GM12878 (cell line): ENCODE measurements around the gene AHCY. TPM values are rescaled to one million over a fixed set of nuclear protein-coding genes. Genes with fewer than 3 reads are reported as not detected.

Experiments used
- ATAC-seq: fragments of 200-7000 bp; cut with Tn5 transposase; 3 replicates; pipeline ENCODE4 v1.9.1; 2020; ENCODE audit warnings: mild to moderate bottlenecking, moderate library complexity
- BruUV-seq: library from RNA; stranded (reverse); fragments of 400-500 nt; replicated peaks from 2 replicates; lab custom pipeline; 2021; lab: Mats Ljungman, UMichigan
- CTCF ChIA-PET: fragments of 300-600 bp; sonication (Branson Sonifier 250); formaldehyde crosslinking; extraction: SDS; loops from one replicate; lab custom pipeline; 2021; ENCODE audit warnings: inconsistent platforms; lab: Yijun Ruan, JAX
- POLR2A ChIA-PET: fragments of 350-600 bp; formaldehyde crosslinking; extraction: SDS; loops from one replicate; lab custom pipeline; 2021; ENCODE audit warnings: inconsistent platforms; lab: Charles Lee
- RAD21 ChIA-PET: fragments of 300-600 bp; sonication (Branson Sonifier 250); formaldehyde crosslinking; loops from one replicate; lab custom pipeline; 2023; ENCODE audit warnings: antibody characterized with exemption; ENCODE audit not compliant: unreplicated experiment; lab: Charles Lee
- SMC1A ChIA-PET: fragments of 300-600 bp; sonication (Branson Sonifier 250); formaldehyde crosslinking; loops from one replicate; lab custom pipeline; 2023; ENCODE audit not compliant: unreplicated experiment, uncharacterized antibody; lab: Charles Lee
- DNase-seq: peaks from one replicate; pipeline ENCODE4 v3.0.0-alpha.2; 2011; ENCODE audit warnings: low read depth, low spot score
- FAIRE-seq: peaks from 3 replicates; lab custom pipeline; 2011; peaks lifted over from hg19 to GRCh38; lab: Jason Lieb, UNC
- H2AFZ ChIP-seq: 2 replicates; pipeline ENCODE4 v1.6.0; 2011; ENCODE audit warnings: low read depth, low read length, control low read depth; ENCODE audit not compliant: control insufficient read depth
- H3K27ac ChIP-seq: 2 replicates; pipeline ENCODE4 v1.5.1; 2011; ENCODE audit warnings: control low read depth; ENCODE audit not compliant: control insufficient read depth, insufficient read depth
- H3K27me3 ChIP-seq, 2 experiments: replicated peaks in 1 of 2; 2 replicates each; pipeline versions ENCODE4 v1.6.0 to v1.6.1; 2011; ENCODE audit warnings: low read length in 1 of 2; ENCODE audit not compliant: control insufficient read depth in 2 of 2, insufficient read depth in 2 of 2
- H3K36me3 ChIP-seq, 2 experiments: 2 replicates each; pipeline ENCODE4 v1.5.1; 2011; ENCODE audit warnings: low read length in 1 of 2; ENCODE audit not compliant: control insufficient read depth in 2 of 2, insufficient read depth in 2 of 2
- H3K4me1 ChIP-seq: 2 replicates; pipeline ENCODE4 v1.6.1; 2011; ENCODE audit warnings: mild to moderate bottlenecking, low read length, moderate library complexity, mixed read lengths; ENCODE audit not compliant: control insufficient read depth, insufficient read depth
- H3K4me2 ChIP-seq: 2 replicates; pipeline ENCODE4 v1.6.0; 2011; ENCODE audit warnings: control low read depth; ENCODE audit not compliant: control insufficient read depth, insufficient read depth
- H3K4me3 ChIP-seq: fragments of 200-600 bp; sonication (generic); 2 replicates; pipeline ENCODE4 v1.5.1; 2016
- H3K79me2 ChIP-seq: 2 replicates; pipeline ENCODE4 v1.6.0; 2011; ENCODE audit warnings: low read length; ENCODE audit not compliant: control insufficient read depth, insufficient read depth
- H3K9ac ChIP-seq: 2 replicates; pipeline ENCODE4 v1.8.0; 2011; ENCODE audit warnings: low read length, control low read depth, mixed read lengths; ENCODE audit not compliant: control insufficient read depth, insufficient read depth
- H3K9me3 ChIP-seq: replicated peaks from 3 replicates; pipeline ENCODE4 v1.5.1; 2011; ENCODE audit warnings: mild to moderate bottlenecking, low read length; ENCODE audit not compliant: control insufficient read depth, insufficient read depth
- H4K20me1 ChIP-seq: 2 replicates; pipeline ENCODE4 v1.6.0; 2011; ENCODE audit not compliant: control insufficient read depth, insufficient read depth
- ATF2 ChIP-seq: IDR thresholded peaks from 2 replicates; pipeline ENCODE4 v1.6.1; 2012; ENCODE audit warnings: low read length, inconsistent platforms
- CEBPB ChIP-seq, 2 experiments: fragments of 150-350 bp in 1 of 2; IDR thresholded peaks; 2 replicates each; pipeline ENCODE4 v1.6.1; 2012 to 2014; ENCODE audit warnings: low read depth in 2 of 2, low read length in 2 of 2, borderline replicate concordance in 1 of 2, inconsistent platforms in 1 of 2
- CEBPZ ChIP-seq: fragments of 150-350 bp; IDR thresholded peaks from 2 replicates; pipeline ENCODE4 v1.6.1; 2016; ENCODE audit warnings: low read depth, low read length
- EGR1 ChIP-seq, 2 experiments: IDR thresholded peaks; 1 replicate in 1 of 2; 2 replicates in 1 of 2; pipeline ENCODE4 v1.6.1; 2011 to 2012; ENCODE audit warnings: low read depth in 2 of 2, low read length in 2 of 2, borderline replicate concordance in 1 of 2, mild to moderate bottlenecking in 1 of 2, moderate library complexity in 1 of 2
- JUNB ChIP-seq: IDR thresholded peaks from 2 replicates; pipeline ENCODE4 v1.6.1; 2016; ENCODE audit warnings: antibody characterized with exemption, mild to moderate bottlenecking
- MYB ChIP-seq: fragments of 150-350 bp; IDR thresholded peaks from 2 replicates; pipeline ENCODE4 v1.6.1; 2014; ENCODE audit warnings: mild to moderate bottlenecking, low read depth, low read length, borderline replicate concordance
- NBN ChIP-seq: fragments of 450-650 bp; IDR thresholded peaks from 2 replicates; pipeline ENCODE4 v1.6.1; 2016
- POLR2AphosphoS5 ChIP-seq: IDR thresholded peaks from 2 replicates; pipeline ENCODE4 v1.6.1; 2011; ENCODE audit warnings: mild to moderate bottlenecking, low read length, inconsistent platforms
- RAD51 ChIP-seq: fragments of 450-650 bp; IDR thresholded peaks from 2 replicates; pipeline ENCODE4 v1.6.1; 2016; ENCODE audit warnings: moderate library complexity, mild to moderate bottlenecking, inconsistent platforms
- RCOR1 ChIP-seq: conservative IDR thresholded peaks from 2 replicates; pipeline ENCODE4 v1.6.1; 2012; ENCODE audit warnings: low read depth, low read length, improper control_type of control experiment
- SMAD1 ChIP-seq: fragments of 450-650 bp; IDR thresholded peaks from 2 replicates; pipeline ENCODE4 v1.6.1; 2018; ENCODE audit warnings: mild to moderate bottlenecking, low read depth; ENCODE audit not compliant: partially characterized antibody
- STAT1 ChIP-seq: fragments of 450-650 bp; conservative IDR thresholded peaks from 2 replicates; pipeline ENCODE4 v1.6.1; 2014; ENCODE audit warnings: antibody characterized with exemption, mild to moderate bottlenecking
- SUPT20H ChIP-seq: IDR thresholded peaks from 2 replicates; pipeline ENCODE4 v1.6.1; 2011; ENCODE audit warnings: low read depth, mild to moderate bottlenecking, low read length, moderate library complexity, borderline replicate concordance; ENCODE audit not compliant: control insufficient read depth
- ZNF384 ChIP-seq: IDR thresholded peaks from 2 replicates; pipeline ENCODE4 v1.6.1; 2012; ENCODE audit warnings: low read depth, mild to moderate bottlenecking, low read length, improper control_type of control experiment, borderline replicate concordance
- ZNF622 ChIP-seq: fragments of 450-650 bp; IDR thresholded peaks from 2 replicates; pipeline ENCODE4 v1.6.1; 2017; ENCODE audit warnings: mild to moderate bottlenecking, inconsistent platforms
- WGBS: methylation state at CpG from one replicate; pipeline ENCODE4 v1.1.6; 2016; ENCODE audit warnings: low lambda C conversion rate; ENCODE audit not compliant: insufficient replicate concordance, insufficient coverage; ENCODE audit errors: missing lambda C conversion rate; 5-methylcytosine and 5-hydroxymethylcytosine counted together
- in situ Hi-C: fragments of 300-500 bp; cut with MboI; formaldehyde crosslinking; loops from 9 replicates; pipeline ENCODE4 v1.14.3; 2018; ENCODE audit warnings: mixed read lengths
- intact Hi-C: fragments of 100-400 bp; cut with micrococcal nuclease; formaldehyde crosslinking; loops from one replicate; pipeline ENCODE4 v1.14.2; 2022; ENCODE audit not compliant: unreplicated experiment
- polyA plus RNA-seq, 11 experiments: library from polyadenylated mRNA; depleted of rRNA in 4 of 11; unstranded in 6 of 11; stranded (reverse) in 5 of 11; fragments of >200 nt; fragmentation: Nextera tagmentation in 4 of 11; fragmentation: Illumina TruSeq in 1 of 11; extraction: Ambion mirVana in 4 of 11; extraction: Trizol in 1 of 11; gene quantifications; 1 replicate in 1 of 11; 2 replicates in 10 of 11; pipeline versions ENCODE4 v1.2.1 to v1.2.3, GENCODE V29; 2011 to 2016; ENCODE audit warnings: inconsistent platforms in 2 of 11, missing spikeins in 2 of 11, low read depth in 1 of 11
- total RNA-seq, 4 experiments: library from RNA; depleted of rRNA in 3 of 4; stranded (reverse); fragments of >200 nt in 3 of 4; fragmentation: Illumina TruSeq in 1 of 4; extraction: Trizol in 1 of 4; gene quantifications; 2 replicates each; pipeline versions ENCODE4 v1.2.1 to v1.2.3, GENCODE V29; 2013 to 2021

The AHCY gene
- total and polyA plus RNA-seq, 10 of the 15 experiments (the other 5 are each of a cell fraction or from before 2014, with no cell fraction given), result 84.9 to 223 (median 181) TPM

- H3K79me2 ChIP-seq, result no peaks in the 10 kb centered on the region
- FAIRE-seq (no peak), DNase-seq (no peak), ATAC-seq (no peak)
- intact Hi-C loops, result no loop called here
- SMC1A ChIA-PET, result interaction anchor here (0.7 to 1.4 kb wide), 3 partner anchors 9 to 116 kb away, joined by 3 to 4 read pairs (median 4); no protein-coding TSS in a partner anchor
- WGBS, result 24% methylated on average over 3 of the region's 3 CpGs
- BruUV-seq, result no TSS peak
- H4K20me1 ChIP-seq, result no peaks in the 10 kb centered on the region
- no peak overlapping the region for H3K4me3 ChIP-seq
- TF ChIP-seq EGR1 (IDR thresholded peaks at IDR 0.05; ENCODE audit: borderline replicate concordance in 1 of 2, low read depth in 2 of 2, low read length in 2 of 2) (no peak), JUNB (no peak), STAT1 (no peak), ZNF622 (no peak), RCOR1 (no peak), ATF2 (no peak), NBN (no peak), CEBPB (IDR thresholded peaks at IDR 0.05; ENCODE audit: borderline replicate concordance in 1 of 2, low read depth in 2 of 2, low read length in 2 of 2) (no peak), SUPT20H (no peak), RAD51 (no peak), MYB (no peak), SMAD1 (no peak), CEBPZ (no peak), ZNF384 (no peak), POLR2AphosphoS5 (no peak)
- H3K4me1 ChIP-seq, result no peaks in the 10 kb centered on the region
- RAD21 ChIA-PET, result interaction anchor here (0.7 kb wide), 1 partner anchor 64 kb away, joined by 3 read pairs; no protein-coding TSS in a partner anchor
- CTCF ChIA-PET, result interaction anchor here (0.5 to 1.4 kb wide), 3 partner anchors 97 to 202 kb away, joined by 3 to 7 read pairs (median 4); no protein-coding TSS in a partner anchor
- H2AFZ ChIP-seq, result no peak overlapping the region
- no peaks in the 10 kb centered on the region for H3K9me3 ChIP-seq
- H3K9ac ChIP-seq, result no peak overlapping the region
- no peaks in the 10 kb centered on the region; a peak in 1 of 4 replicates for H3K27me3 ChIP-seq
- in situ Hi-C loops, result no loop called here
- no peaks in the 10 kb centered on the region for H3K36me3 ChIP-seq
- POLR2A ChIA-PET, result no interaction called here
- H3K27ac ChIP-seq, result no peak overlapping the region
- no peak overlapping the region for H3K4me2 ChIP-seq
These were observed 17.7 kb upstream of the AHCY start for GRCh38 chr20:34320861-34321260.
